ENCODE data around the gene NEURL1.

The NEURL1 gene

GRCh38 chr10:103584216-103585010 is 90.9 kb downstream of the NEURL1 start:
- no peak for TF ChIP-seq CTCF (IDR thresholded peaks at IDR 0.05; ENCODE audit: borderline replicate concordance, insufficient read depth, low read depth, low read length)
- H3K4me3 ChIP-seq (ENCODE audit: low read depth, low read length): no peak overlapping the region

- no peak overlapping the region for H3K4me3 ChIP-seq (ENCODE audit: low read depth, low read length)
- no peak for TF ChIP-seq CTCF (IDR thresholded peaks at IDR 0.05; ENCODE audit: borderline replicate concordance, insufficient read depth, low read depth, low read length)
Measured at GRCh38 chr10:103585011-103585405, 91.5 kb downstream of the NEURL1 start.

GRCh38 chr10:103587073-103587472 is 93.6 kb downstream of the NEURL1 start:
- TF ChIP-seq CTCF (IDR thresholded peaks at IDR 0.05; ENCODE audit: borderline replicate concordance, insufficient read depth, low read depth, low read length): no peak
- no peak overlapping the region for H3K4me3 ChIP-seq (ENCODE audit: low read depth, low read length)

- no peak for TF ChIP-seq CTCF (IDR thresholded peaks at IDR 0.05; ENCODE audit: borderline replicate concordance, insufficient read depth, low read depth, low read length)
- no peak overlapping the region for H3K4me3 ChIP-seq (ENCODE audit: low read depth, low read length)
Measured at GRCh38 chr10:103589074-103589630, 95.6 kb downstream of the NEURL1 start.

- H3K4me3 ChIP-seq (ENCODE audit: low read depth, low read length): no peak overlapping the region
- TF ChIP-seq CTCF (IDR thresholded peaks at IDR 0.05; ENCODE audit: borderline replicate concordance, insufficient read depth, low read depth, low read length): no peak
Measured at GRCh38 chr10:103590060-103590459, 96.6 kb downstream of the NEURL1 start.

GRCh38 chr10:103590744-103591291 is 97.3 kb downstream of the NEURL1 start:
- no peak for TF ChIP-seq CTCF (IDR thresholded peaks at IDR 0.05; ENCODE audit: borderline replicate concordance, insufficient read depth, low read depth, low read length)
- no peak overlapping the region for H3K4me3 ChIP-seq (ENCODE audit: low read depth, low read length)
